Suprapubic skin (tissue), 4 donors: ENCODE data around the gene CFAP92.

Experiments used
- CTCF ChIP-seq, 2 donors: fragments of 200-600 bp in 1 of 2; fragments of 450-650 bp in 1 of 2; sonication (generic) in 1 of 2; IDR thresholded peaks; one replicate each; pipeline ENCODE4 v1.5.1; 2016 to 2019; ENCODE audit warnings: antibody characterized with exemption in 2 of 2, mild to moderate bottlenecking in 1 of 2, moderate library complexity in 1 of 2
- EP300 ChIP-seq: sonication (generic); formaldehyde crosslinking; IDR thresholded peaks from one replicate; pipeline ENCODE4 v1.6.1; 2017; ENCODE audit warnings: antibody characterized with exemption
- POLR2AphosphoS5 ChIP-seq, 3 donors: sonication (generic); formaldehyde crosslinking; IDR thresholded peaks; one replicate each; pipeline ENCODE4 v1.6.1; 2017; ENCODE audit warnings: antibody characterized with exemption in 3 of 3

DNA sequence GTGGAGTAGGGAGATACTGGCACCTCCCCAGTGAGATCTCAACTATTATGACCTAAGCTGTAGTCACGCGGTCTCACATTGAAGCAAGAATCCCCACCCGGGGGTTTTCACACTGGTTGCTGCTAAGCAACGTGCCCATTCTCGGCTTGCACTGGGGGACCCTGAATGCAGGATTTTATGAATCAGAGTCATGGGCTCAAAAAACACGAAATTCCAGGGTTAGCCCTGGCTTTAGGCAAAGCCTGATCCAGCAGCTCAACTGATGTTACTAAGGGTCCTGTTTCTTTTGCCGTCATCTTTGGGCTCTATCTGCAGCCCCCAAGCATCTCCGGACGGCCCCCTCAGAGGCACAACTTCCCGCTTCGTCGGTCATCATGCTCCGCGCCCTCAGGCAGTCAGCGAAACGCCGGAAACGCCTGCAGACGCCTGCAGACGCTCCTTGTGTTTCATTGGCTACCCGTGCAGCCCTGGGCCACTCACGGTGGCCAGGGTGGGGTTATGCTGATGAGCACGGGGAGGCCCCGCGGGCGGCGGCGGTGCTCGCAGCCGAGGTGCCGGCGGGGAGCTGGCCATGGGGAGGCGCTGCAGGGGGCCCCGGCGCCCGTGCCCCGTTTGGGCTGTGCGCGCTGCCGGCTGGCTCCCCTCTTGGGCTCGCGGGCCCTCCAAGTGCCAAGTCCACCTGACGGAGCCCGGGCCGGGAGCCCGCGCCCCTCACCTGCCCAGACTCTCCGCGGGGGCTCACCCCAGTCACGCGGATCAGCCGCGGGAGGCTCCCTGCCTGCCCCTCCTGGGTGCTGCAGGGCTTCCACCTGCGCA is 33.1 kb upstream of the CFAP92 start:
- peak in 1 of 2 donors; percentile 88 for TF ChIP-seq CTCF (IDR thresholded peaks at IDR 0.05)
- TF ChIP-seq POLR2AphosphoS5 (IDR thresholded peaks at IDR 0.05) = peak in 1 of 3 donors; percentile 34
- TF ChIP-seq EP300 = no peak
